ENCODE data around the gene TSPAN16.

DNA sequence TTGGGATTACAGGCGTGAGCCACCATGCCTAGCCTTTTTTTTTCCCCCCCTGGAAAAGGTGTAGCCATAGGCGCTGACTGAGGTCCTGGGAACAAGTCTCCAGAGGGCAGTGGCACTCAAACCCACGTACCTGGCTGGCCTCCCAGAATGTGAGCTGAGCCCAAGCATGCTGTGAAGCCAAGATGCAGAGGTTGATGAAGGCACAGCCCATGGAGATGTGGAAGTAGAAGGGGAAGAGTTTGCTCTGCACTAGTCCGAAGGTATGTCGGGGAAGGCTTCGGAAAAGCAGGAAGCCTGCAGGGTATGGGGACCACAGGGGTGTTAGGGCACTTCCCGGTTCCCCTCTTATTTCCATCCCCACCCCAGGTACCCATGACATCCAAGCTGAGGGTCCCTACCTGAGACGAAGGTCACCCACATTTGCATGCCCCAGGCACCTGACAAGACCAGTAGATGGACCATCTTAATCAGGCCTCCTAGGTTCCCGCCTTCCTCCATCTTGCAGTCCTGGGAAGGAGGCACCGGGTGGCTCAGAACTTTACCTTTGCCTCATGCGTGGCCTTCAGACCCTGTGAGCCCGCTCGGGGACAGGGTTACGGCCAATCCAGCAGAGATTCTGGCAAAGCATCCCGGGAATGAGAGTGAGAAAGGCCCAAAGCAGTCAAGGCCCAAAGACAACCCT lies 49.3 kb downstream of the TSPAN16 start:
- TF ChIP-seq POLR2A (IDR thresholded peaks at IDR 0.05), result no peak
- TF ChIP-seq, protein P1, sequence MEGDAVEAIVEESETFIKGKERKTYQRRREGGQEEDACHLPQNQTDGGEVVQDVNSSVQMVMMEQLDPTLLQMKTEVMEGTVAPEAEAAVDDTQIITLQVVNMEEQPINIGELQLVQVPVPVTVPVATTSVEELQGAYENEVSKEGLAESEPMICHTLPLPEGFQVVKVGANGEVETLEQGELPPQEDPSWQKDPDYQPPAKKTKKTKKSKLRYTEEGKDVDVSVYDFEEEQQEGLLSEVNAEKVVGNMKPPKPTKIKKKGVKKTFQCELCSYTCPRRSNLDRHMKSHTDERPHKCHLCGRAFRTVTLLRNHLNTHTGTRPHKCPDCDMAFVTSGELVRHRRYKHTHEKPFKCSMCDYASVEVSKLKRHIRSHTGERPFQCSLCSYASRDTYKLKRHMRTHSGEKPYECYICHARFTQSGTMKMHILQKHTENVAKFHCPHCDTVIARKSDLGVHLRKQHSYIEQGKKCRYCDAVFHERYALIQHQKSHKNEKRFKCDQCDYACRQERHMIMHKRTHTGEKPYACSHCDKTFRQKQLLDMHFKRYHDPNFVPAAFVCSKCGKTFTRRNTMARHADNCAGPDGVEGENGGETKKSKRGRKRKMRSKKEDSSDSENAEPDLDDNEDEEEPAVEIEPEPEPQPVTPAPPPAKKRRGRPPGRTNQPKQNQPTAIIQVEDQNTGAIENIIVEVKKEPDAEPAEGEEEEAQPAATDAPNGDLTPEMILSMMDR (IDR thresholded peaks at IDR 0.05), result no peak

Measured in gastroesophageal sphincter (tissue), 3 donors.